ENCODE measurements around the gene DNPH1.

The DNPH1 gene

GRCh38 chr6:43185391-43185985, 43.8 kb downstream of the DNPH1 start:
- TF ChIP-seq EZH2 (IDR thresholded peaks at IDR 0.05; ENCODE audit: borderline replicate concordance, low read length): no peak
- TF ChIP-seq, protein P1, sequence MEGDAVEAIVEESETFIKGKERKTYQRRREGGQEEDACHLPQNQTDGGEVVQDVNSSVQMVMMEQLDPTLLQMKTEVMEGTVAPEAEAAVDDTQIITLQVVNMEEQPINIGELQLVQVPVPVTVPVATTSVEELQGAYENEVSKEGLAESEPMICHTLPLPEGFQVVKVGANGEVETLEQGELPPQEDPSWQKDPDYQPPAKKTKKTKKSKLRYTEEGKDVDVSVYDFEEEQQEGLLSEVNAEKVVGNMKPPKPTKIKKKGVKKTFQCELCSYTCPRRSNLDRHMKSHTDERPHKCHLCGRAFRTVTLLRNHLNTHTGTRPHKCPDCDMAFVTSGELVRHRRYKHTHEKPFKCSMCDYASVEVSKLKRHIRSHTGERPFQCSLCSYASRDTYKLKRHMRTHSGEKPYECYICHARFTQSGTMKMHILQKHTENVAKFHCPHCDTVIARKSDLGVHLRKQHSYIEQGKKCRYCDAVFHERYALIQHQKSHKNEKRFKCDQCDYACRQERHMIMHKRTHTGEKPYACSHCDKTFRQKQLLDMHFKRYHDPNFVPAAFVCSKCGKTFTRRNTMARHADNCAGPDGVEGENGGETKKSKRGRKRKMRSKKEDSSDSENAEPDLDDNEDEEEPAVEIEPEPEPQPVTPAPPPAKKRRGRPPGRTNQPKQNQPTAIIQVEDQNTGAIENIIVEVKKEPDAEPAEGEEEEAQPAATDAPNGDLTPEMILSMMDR (IDR thresholded peaks at IDR 0.05; ENCODE audit: low read length): no peak
- Histone ChIP-seq H2AFZ (ENCODE audit: low read length) (no peak overlapping the region), H3F3A (ENCODE audit: insufficient read depth, low read length) (no peaks in the 10 kb centered on the region; the same call in 1 of the 2 replicates), H3K4me2 (ENCODE audit: low read length) (no peak overlapping the region), H4K20me1 (ENCODE audit: insufficient read depth, low read length) (no peaks in the 10 kb centered on the region), H3K9me3 (ENCODE audit: low read length) (no peaks in the 10 kb centered on the region), H3K4me1 (ENCODE audit: insufficient read depth, low read length, severe bottlenecking) (peaks cover 26% of the 10 kb centered on the region), H3K36me3 (ENCODE audit: insufficient read depth, low read length) (peaks cover 41% of the 10 kb centered on the region), H3K27me3 (ENCODE audit: insufficient read depth, low read length) (no peaks in the 10 kb centered on the region), H3K27ac (ENCODE audit: low read depth, low read length, poor library complexity, severe bottlenecking) (no peak overlapping the region), H3K9me2 (ENCODE audit: low read depth, low read length) (no peaks in the 10 kb centered on the region), H3K79me2 (ENCODE audit: insufficient read depth, low read length) (no peaks in the 10 kb centered on the region), H3K9ac (ENCODE audit: low read length) (no peak overlapping the region), H3K4me3 (ENCODE audit: low read depth, low read length, poor library complexity, severe bottlenecking) (no peak overlapping the region)

DNA sequence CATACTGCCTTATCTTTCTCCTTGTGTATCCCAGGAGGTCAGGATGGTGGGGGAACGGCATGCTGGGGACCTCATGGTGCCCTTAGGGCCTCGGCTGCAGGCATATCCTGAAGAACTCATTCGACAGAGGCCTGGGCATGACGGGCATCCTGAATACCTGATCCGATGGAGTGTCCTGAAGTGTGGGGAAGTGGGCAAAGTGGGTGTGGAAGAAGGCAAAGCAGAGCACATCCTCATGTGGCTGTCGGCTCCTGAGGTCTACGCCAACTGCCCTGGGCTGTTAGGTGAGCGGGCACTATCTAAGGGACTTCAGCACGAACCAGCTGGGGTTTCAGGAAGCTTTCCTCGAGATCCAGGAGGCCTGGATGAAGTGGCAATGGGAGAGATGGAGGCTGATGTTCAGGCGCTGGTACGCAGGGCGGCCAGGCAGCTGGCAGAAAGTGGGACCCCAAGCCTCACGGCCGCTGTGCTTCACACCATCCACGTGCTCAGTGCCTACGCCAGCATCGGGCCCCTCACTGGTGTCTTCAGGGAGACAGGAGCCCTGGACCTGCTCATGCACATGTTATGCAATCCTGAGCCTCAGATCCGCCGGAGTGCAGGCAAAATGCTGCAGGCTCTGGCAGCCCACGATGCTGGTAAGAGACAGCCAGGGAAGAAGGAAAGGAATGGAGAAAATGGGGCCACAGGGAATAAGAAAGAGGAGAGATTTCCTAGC, 44.9 kb downstream of the DNPH1 start:
- H3K4me3 ChIP-seq (ENCODE audit: low read depth, low read length, poor library complexity, severe bottlenecking): no peak overlapping the region
- no peak overlapping the region for H2AFZ ChIP-seq (ENCODE audit: low read length)
- H4K20me1 ChIP-seq (ENCODE audit: insufficient read depth, low read length): no peaks in the 10 kb centered on the region
- H3K27ac ChIP-seq (ENCODE audit: low read depth, low read length, poor library complexity, severe bottlenecking): no peak overlapping the region
- peaks cover 43% of the 10 kb centered on the region for H3K36me3 ChIP-seq (ENCODE audit: insufficient read depth, low read length)
- H3K9me2 ChIP-seq (ENCODE audit: low read depth, low read length): no peaks in the 10 kb centered on the region
- no peaks in the 10 kb centered on the region; the same call in 1 of the 2 replicates for H3F3A ChIP-seq (ENCODE audit: insufficient read depth, low read length)
- H3K9me3 ChIP-seq (ENCODE audit: low read length): no peaks in the 10 kb centered on the region
- H3K4me1 ChIP-seq (ENCODE audit: insufficient read depth, low read length, severe bottlenecking): peaks cover 26% of the 10 kb centered on the region
- TF ChIP-seq, protein P1 (IDR thresholded peaks at IDR 0.05; ENCODE audit: low read length): no peak
- no peak for TF ChIP-seq EZH2 (IDR thresholded peaks at IDR 0.05; ENCODE audit: borderline replicate concordance, low read length)
- H3K27me3 ChIP-seq (ENCODE audit: insufficient read depth, low read length): no peaks in the 10 kb centered on the region
- H3K9ac ChIP-seq (ENCODE audit: low read length): no peak overlapping the region
- H3K79me2 ChIP-seq (ENCODE audit: insufficient read depth, low read length): no peaks in the 10 kb centered on the region
- H3K4me2 ChIP-seq (ENCODE audit: low read length): no peak overlapping the region

DNA sequence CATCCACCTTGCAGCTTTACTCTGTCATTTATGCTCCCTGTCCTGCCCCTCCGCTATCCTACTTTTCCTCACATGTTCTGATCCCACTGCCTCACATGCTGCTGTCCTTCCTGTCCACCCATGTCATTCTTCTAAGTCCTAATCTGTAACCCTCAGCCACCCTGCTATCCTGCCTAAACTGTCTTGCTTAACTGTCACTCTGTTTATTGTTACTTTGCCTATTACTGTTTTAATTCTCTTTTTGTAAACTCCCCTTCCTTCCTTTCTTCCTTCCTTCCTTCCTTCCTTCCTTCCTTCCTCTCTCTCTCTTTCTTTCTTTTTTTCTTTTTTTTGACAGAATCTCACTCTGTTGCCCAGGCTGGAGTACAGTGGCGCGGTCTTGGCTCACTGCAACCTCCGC, 45.8 kb downstream of the DNPH1 start:
- H3K36me3 ChIP-seq (ENCODE audit: insufficient read depth, low read length): peaks cover 51% of the 10 kb centered on the region
- no peaks in the 10 kb centered on the region for H3K79me2 ChIP-seq (ENCODE audit: insufficient read depth, low read length)

More for the DNA sequence above, 45.8 kb downstream of the DNPH1 start:
- Histone ChIP-seq H3K9me2 (ENCODE audit: low read depth, low read length) (no peaks in the 10 kb centered on the region), H2AFZ (ENCODE audit: low read length) (no peak overlapping the region), H3K9me3 (ENCODE audit: low read length) (no peaks in the 10 kb centered on the region), H3F3A (ENCODE audit: insufficient read depth, low read length) (no peaks in the 10 kb centered on the region; the same call in 1 of the 2 replicates), H3K27me3 (ENCODE audit: insufficient read depth, low read length) (no peaks in the 10 kb centered on the region), H3K4me3 (ENCODE audit: low read depth, low read length, poor library complexity, severe bottlenecking) (peak overlapping the region; percentile 81), H3K4me2 (ENCODE audit: low read length) (peak overlapping the region; percentile 65; the same call in 1 of the 2 replicates), H3K4me1 (ENCODE audit: insufficient read depth, low read length, severe bottlenecking) (peaks cover 26% of the 10 kb centered on the region), H3K27ac (ENCODE audit: low read depth, low read length, poor library complexity, severe bottlenecking) (no peak overlapping the region), H3K9ac (ENCODE audit: low read length) (peak overlapping the region; percentile 82; the same call in 1 of the 2 replicates), H4K20me1 (ENCODE audit: insufficient read depth, low read length) (no peaks in the 10 kb centered on the region)
- no peak for TF ChIP-seq EZH2 (IDR thresholded peaks at IDR 0.05; ENCODE audit: borderline replicate concordance, low read length)
- TF ChIP-seq, protein P1 (IDR thresholded peaks at IDR 0.05; ENCODE audit: low read length): no peak

Measured in OCI-LY1 (cell line).